OCI-LY1 (cell line): ENCODE measurements around the gene OR5K2.

Experiments used
- H2AFZ ChIP-seq: fragments of 200-600 bp; sonication (generic), shearing (Covaris generic); 2 replicates; pipeline ENCODE4 v1.6.0; 2014; ENCODE audit warnings: antibody characterized with exemption, mild to moderate bottlenecking, low read length
- H3F3A ChIP-seq: fragments of 200-600 bp; sonication (generic), shearing (Covaris generic); 2 replicates; pipeline ENCODE4 v1.6.0; 2014; ENCODE audit warnings: mild to moderate bottlenecking, antibody characterized with exemption, low read length, moderate library complexity; ENCODE audit not compliant: insufficient read depth
- H3K27ac ChIP-seq: fragments of 200-600 bp; sonication (generic); 2 replicates; pipeline ENCODE4 v1.5.1; 2014; ENCODE audit warnings: low read length, mixed run types, mild to moderate bottlenecking, low read depth; ENCODE audit not compliant: poor library complexity, severe bottlenecking
- H3K27me3 ChIP-seq: fragments of 200-600 bp; sonication (generic); 2 replicates; pipeline ENCODE4 v1.6.0; 2014; ENCODE audit warnings: antibody characterized with exemption, mild to moderate bottlenecking, low read length, moderate library complexity; ENCODE audit not compliant: insufficient read depth
- H3K36me3 ChIP-seq: fragments of 200-600 bp; sonication (generic); 2 replicates; pipeline ENCODE4 v1.6.1; 2014; ENCODE audit warnings: mild to moderate bottlenecking, antibody characterized with exemption, low read length, moderate library complexity, mixed read lengths; ENCODE audit not compliant: insufficient read depth
- H3K4me1 ChIP-seq: fragments of 200-600 bp; sonication (generic); 2 replicates; pipeline ENCODE4 v1.5.1; 2014; ENCODE audit warnings: mild to moderate bottlenecking, low read length, moderate library complexity; ENCODE audit not compliant: insufficient read depth, severe bottlenecking
- H3K4me2 ChIP-seq: fragments of 200-600 bp; sonication (generic), shearing (Covaris generic); 2 replicates; pipeline ENCODE4 v1.6.1; 2014; ENCODE audit warnings: low read length
- H3K4me3 ChIP-seq: fragments of 200-600 bp; sonication (generic); 2 replicates; pipeline ENCODE4 v1.5.1; 2014; ENCODE audit warnings: low read length, low read depth, mild to moderate bottlenecking, mixed read lengths; ENCODE audit not compliant: poor library complexity, severe bottlenecking
- H3K79me2 ChIP-seq: fragments of 200-600 bp; shearing (Covaris generic); 2 replicates; pipeline ENCODE4 v1.6.1; 2016; ENCODE audit warnings: mixed run types, low read length, mixed read lengths; ENCODE audit not compliant: insufficient read depth
- H3K9ac ChIP-seq: fragments of 200-600 bp; sonication (generic), shearing (Covaris generic); 2 replicates; pipeline ENCODE4 v1.6.1; 2014; ENCODE audit warnings: mild to moderate bottlenecking, low read length, mixed read lengths
- H3K9me2 ChIP-seq: fragments of 200-600 bp; sonication (generic), shearing (Covaris generic); 2 replicates; pipeline ENCODE4 v1.6.1; 2014; ENCODE audit warnings: low read depth, mild to moderate bottlenecking, low read length, mixed read lengths
- H3K9me3 ChIP-seq: fragments of 200-600 bp; shearing (Covaris generic); 2 replicates; pipeline ENCODE4 v1.6.1; 2014; ENCODE audit warnings: low read length, mixed read lengths
- H4K20me1 ChIP-seq: fragments of 200-600 bp; sonication (generic), shearing (Covaris generic); 2 replicates; pipeline ENCODE4 v1.6.0; 2016; ENCODE audit warnings: mild to moderate bottlenecking, low read length; ENCODE audit not compliant: insufficient read depth
- EZH2 ChIP-seq: fragments of 200-600 bp; sonication (generic), shearing (Covaris generic); IDR thresholded peaks from 2 replicates; pipeline ENCODE4 v1.8.0; 2017; ENCODE audit warnings: borderline replicate concordance, mixed run types, mild to moderate bottlenecking, antibody characterized with exemption, low read length, moderate library complexity, mixed read lengths
- TF ChIP-seq, protein P1 (sequence below): fragments of 200-600 bp; sonication (generic), shearing (Covaris generic); IDR thresholded peaks from 2 replicates; pipeline ENCODE4 v1.5.1; 2017; ENCODE audit warnings: mild to moderate bottlenecking, antibody characterized with exemption, low read length, moderate library complexity, mixed read lengths

OR5K2 gene

DNA sequence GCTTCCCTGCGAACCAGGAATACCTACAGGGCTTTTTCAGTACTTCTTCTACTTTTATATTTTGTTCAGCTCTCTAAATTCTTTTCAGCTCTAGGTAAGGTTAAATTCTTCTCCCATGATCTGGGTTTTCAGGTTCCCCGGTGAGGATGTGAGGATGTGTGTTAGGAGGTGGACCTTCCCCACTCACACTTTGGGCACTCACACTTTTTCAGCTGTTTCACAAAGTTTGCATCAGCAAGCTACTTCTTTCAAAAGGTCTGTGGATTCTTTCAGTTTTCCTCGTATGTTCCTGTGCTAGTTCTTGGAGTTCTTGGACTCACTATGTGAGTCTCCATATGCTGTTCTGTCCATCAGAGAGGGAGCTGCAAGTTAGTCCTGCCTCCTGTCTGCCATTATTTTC, 13.9 kb upstream of the OR5K2 start:
- H3K9me3 ChIP-seq, result no peaks in the 10 kb centered on the region
- no peaks in the 10 kb centered on the region for H3K9me2 ChIP-seq
- no peak for TF ChIP-seq EZH2
- TF ChIP-seq, protein P1, sequence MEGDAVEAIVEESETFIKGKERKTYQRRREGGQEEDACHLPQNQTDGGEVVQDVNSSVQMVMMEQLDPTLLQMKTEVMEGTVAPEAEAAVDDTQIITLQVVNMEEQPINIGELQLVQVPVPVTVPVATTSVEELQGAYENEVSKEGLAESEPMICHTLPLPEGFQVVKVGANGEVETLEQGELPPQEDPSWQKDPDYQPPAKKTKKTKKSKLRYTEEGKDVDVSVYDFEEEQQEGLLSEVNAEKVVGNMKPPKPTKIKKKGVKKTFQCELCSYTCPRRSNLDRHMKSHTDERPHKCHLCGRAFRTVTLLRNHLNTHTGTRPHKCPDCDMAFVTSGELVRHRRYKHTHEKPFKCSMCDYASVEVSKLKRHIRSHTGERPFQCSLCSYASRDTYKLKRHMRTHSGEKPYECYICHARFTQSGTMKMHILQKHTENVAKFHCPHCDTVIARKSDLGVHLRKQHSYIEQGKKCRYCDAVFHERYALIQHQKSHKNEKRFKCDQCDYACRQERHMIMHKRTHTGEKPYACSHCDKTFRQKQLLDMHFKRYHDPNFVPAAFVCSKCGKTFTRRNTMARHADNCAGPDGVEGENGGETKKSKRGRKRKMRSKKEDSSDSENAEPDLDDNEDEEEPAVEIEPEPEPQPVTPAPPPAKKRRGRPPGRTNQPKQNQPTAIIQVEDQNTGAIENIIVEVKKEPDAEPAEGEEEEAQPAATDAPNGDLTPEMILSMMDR, result no peak
- no peaks in the 10 kb centered on the region for H3K4me1 ChIP-seq
- H3K79me2 ChIP-seq, result no peaks in the 10 kb centered on the region
- no peaks in the 10 kb centered on the region for H4K20me1 ChIP-seq
- H3K9ac ChIP-seq, result no peak overlapping the region
- no peaks in the 10 kb centered on the region for H3K36me3 ChIP-seq
- no peaks in the 10 kb centered on the region for H3K27me3 ChIP-seq
- H3K4me3 ChIP-seq, result no peak overlapping the region
- no peaks in the 10 kb centered on the region for H3F3A ChIP-seq
- no peak overlapping the region for H2AFZ ChIP-seq
- H3K27ac ChIP-seq, result no peak overlapping the region
- H3K4me2 ChIP-seq, result no peak overlapping the region

DNA sequence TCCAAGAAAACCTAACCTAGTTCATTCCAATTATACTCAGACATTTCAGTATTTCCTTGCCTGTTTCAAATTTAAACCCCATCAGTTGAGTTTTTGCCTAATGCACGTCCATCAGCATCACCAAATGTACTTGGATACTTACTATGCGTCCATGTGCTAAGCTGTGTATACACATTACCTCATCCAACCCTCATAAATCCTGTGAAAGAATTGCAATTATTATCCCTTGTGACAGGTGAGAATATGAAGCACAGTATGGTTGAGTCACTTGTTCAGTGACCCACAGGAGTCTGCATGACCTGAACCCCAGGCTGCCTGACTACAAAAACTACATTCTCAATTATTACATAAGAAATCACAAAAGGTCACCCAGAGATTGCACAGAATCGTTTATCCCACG, 2.5 kb downstream of the OR5K2 start:
- H3K27ac ChIP-seq, result no peak overlapping the region
- H3K9me3 ChIP-seq, result no peaks in the 10 kb centered on the region
- H3K9ac ChIP-seq, result no peak overlapping the region
- no peaks in the 10 kb centered on the region for H3K9me2 ChIP-seq
- H3F3A ChIP-seq, result no peaks in the 10 kb centered on the region
- no peaks in the 10 kb centered on the region for H3K79me2 ChIP-seq
- TF ChIP-seq, protein P1, result no peak
- no peak for TF ChIP-seq EZH2
- H3K4me2 ChIP-seq, result no peak overlapping the region
- H3K4me1 ChIP-seq, result no peaks in the 10 kb centered on the region
- no peak overlapping the region for H2AFZ ChIP-seq
- H3K36me3 ChIP-seq, result no peaks in the 10 kb centered on the region
- no peaks in the 10 kb centered on the region for H3K27me3 ChIP-seq
- no peak overlapping the region for H3K4me3 ChIP-seq
- no peaks in the 10 kb centered on the region for H4K20me1 ChIP-seq

DNA sequence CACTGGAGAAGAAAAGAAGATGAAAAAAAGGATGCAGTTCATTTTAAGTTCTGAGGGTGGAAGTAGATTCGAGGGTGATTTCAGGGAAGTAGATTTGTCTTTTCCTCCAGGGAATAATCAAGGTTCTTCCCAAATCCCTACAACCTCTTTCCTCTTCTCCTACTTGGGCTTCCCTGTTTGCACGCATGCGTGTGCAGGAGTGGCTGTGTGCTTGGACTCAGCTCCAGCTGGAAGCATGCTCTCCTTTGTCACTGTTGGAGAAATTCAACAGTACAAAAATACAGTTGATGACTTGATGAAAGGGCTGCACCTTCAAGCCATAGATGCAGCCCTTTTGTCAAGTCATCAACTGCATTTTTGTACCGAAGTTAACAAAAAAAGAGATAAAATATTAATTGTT, 3.8 kb downstream of the OR5K2 start:
- Histone ChIP-seq H3K4me2 (no peak overlapping the region), H3K79me2 (no peaks in the 10 kb centered on the region), H3K9me3 (no peaks in the 10 kb centered on the region), H3K4me3 (no peak overlapping the region), H4K20me1 (no peaks in the 10 kb centered on the region), H3K9me2 (no peaks in the 10 kb centered on the region), H3K27ac (no peak overlapping the region), H3K27me3 (no peaks in the 10 kb centered on the region), H3K36me3 (no peaks in the 10 kb centered on the region), H3K9ac (no peak overlapping the region), H2AFZ (no peak overlapping the region), H3K4me1 (no peaks in the 10 kb centered on the region), H3F3A (no peaks in the 10 kb centered on the region)
- no peak for TF ChIP-seq EZH2
- TF ChIP-seq, protein P1, result no peak
